Tibial nerve (tissue), 4 donors: Measurements from ENCODE around the gene KIF2C.

Source experiments
- CTCF ChIP-seq, 5 experiments: fragments of 200-600 bp in 3 of 5; fragments of 450-650 bp in 2 of 5; sonication (generic) in 3 of 5; IDR thresholded peaks; one replicate each; pipeline ENCODE4 v1.5.1; 2016 to 2019; ENCODE audit warnings: antibody characterized with exemption in 5 of 5, mild to moderate bottlenecking in 3 of 5, moderate library complexity in 2 of 5
- EP300 ChIP-seq, 2 donors: sonication (generic); formaldehyde crosslinking; IDR thresholded peaks; one replicate each; pipeline ENCODE4 v1.6.1; 2017; ENCODE audit warnings: antibody characterized with exemption in 2 of 2, mild to moderate bottlenecking in 1 of 2
- POLR2A ChIP-seq, 2 donors: fragments of 450-650 bp; IDR thresholded peaks; one replicate each; pipeline ENCODE4 v1.6.1; 2017; ENCODE audit warnings: antibody characterized with exemption in 2 of 2, mild to moderate bottlenecking in 2 of 2, moderate library complexity in 2 of 2

DNA sequence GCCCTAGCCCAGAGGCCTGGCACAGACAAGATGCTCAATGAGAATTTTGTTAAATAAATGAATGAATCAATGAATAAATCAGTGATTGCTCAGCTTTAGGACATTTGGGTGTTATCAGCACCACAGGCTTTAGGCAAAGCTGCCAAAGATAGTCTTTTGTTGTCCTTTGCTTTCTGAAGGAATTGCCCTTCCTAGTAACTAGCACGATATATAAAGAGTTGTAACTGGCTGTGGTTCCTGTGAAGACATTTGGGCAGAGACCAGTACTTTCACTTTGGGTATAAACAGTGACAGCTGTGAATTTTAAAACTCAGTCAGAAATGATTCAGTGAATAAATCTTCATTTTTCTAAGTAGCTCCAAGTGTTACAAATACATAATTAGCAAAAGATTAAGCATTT is 22.0 kb upstream of the KIF2C start:
- TF ChIP-seq CTCF (IDR thresholded peaks at IDR 0.05) (no peak), EP300 (IDR thresholded peaks at IDR 0.05) (no peak), POLR2A (IDR thresholded peaks at IDR 0.05) (no peak)
